ENCODE measurements around the gene FITM1.

The FITM1 gene

GRCh38 chr14:24177891-24178290, 47.4 kb downstream of the FITM1 start:
- Histone ChIP-seq H3K27ac (ENCODE audit: low read length) (no peak overlapping the region), H3K79me2 (ENCODE audit: low read length) (no peaks in the 10 kb centered on the region), H2AFZ (ENCODE audit: low read length) (no peak overlapping the region), H3K4me2 (ENCODE audit: low read depth, low read length) (no peak overlapping the region), H3K4me3 (ENCODE audit: low read length) (no peak overlapping the region), H3K4me1 (ENCODE audit: low read length) (no peaks in the 10 kb centered on the region), H3K27me3 (replicated peaks; ENCODE audit: insufficient read depth, low read length) (no peaks in the 10 kb centered on the region), H3F3A (ENCODE audit: insufficient read depth, low read length) (no peaks in the 10 kb centered on the region), H3K9ac (ENCODE audit: low read length) (no peak overlapping the region), H3K9me3 (replicated peaks; ENCODE audit: insufficient read depth, low read length) (no peaks in the 10 kb centered on the region), H3K36me3 (replicated peaks; ENCODE audit: insufficient read depth, low read length) (no peaks in the 10 kb centered on the region), H4K20me1 (ENCODE audit: insufficient read depth, low read length) (no peaks in the 10 kb centered on the region), H3K9me2 (replicated peaks; ENCODE audit: insufficient read depth, low read length) (no peaks in the 10 kb centered on the region)
- no peak for DNase-seq
- TF ChIP-seq EZH2phosphoT487 (IDR thresholded peaks at IDR 0.05; ENCODE audit: low read length), result no peak
- no peak for TF ChIP-seq EZH2 (optimal IDR thresholded peaks at IDR 0.05; ENCODE audit: low read depth, low read length)
- no peak for TF ChIP-seq CTCF (IDR thresholded peaks at IDR 0.05; ENCODE audit: low read length)

- Histone ChIP-seq H3K4me1 (ENCODE audit: low read length) (no peaks in the 10 kb centered on the region), H3K79me2 (ENCODE audit: low read length) (no peaks in the 10 kb centered on the region), H3K27me3 (replicated peaks; ENCODE audit: insufficient read depth, low read length) (no peaks in the 10 kb centered on the region), H3F3A (ENCODE audit: insufficient read depth, low read length) (no peaks in the 10 kb centered on the region), H3K9me2 (replicated peaks; ENCODE audit: insufficient read depth, low read length) (no peaks in the 10 kb centered on the region), H3K9me3 (replicated peaks; ENCODE audit: insufficient read depth, low read length) (no peaks in the 10 kb centered on the region), H3K9ac (ENCODE audit: low read length) (no peak overlapping the region), H3K27ac (ENCODE audit: low read length) (no peak overlapping the region), H3K4me3 (ENCODE audit: low read length) (no peak overlapping the region), H3K4me2 (ENCODE audit: low read depth, low read length) (no peak overlapping the region), H4K20me1 (ENCODE audit: insufficient read depth, low read length) (no peaks in the 10 kb centered on the region), H2AFZ (ENCODE audit: low read length) (no peak overlapping the region), H3K36me3 (replicated peaks; ENCODE audit: insufficient read depth, low read length) (no peaks in the 10 kb centered on the region)
- TF ChIP-seq EZH2phosphoT487 (IDR thresholded peaks at IDR 0.05; ENCODE audit: low read length) (no peak), EZH2 (optimal IDR thresholded peaks at IDR 0.05; ENCODE audit: low read depth, low read length) (no peak), CTCF (IDR thresholded peaks at IDR 0.05; ENCODE audit: low read length) (no peak)
- no peak for DNase-seq
These were observed 48.1 kb downstream of the FITM1 start for GRCh38 chr14:24178399-24179178.

GRCh38 chr14:24179294-24179960, 49.0 kb downstream of the FITM1 start:
- TF ChIP-seq EZH2phosphoT487 (IDR thresholded peaks at IDR 0.05; ENCODE audit: low read length), result no peak
- TF ChIP-seq EZH2 (optimal IDR thresholded peaks at IDR 0.05; ENCODE audit: low read depth, low read length), result no peak
- no peak for TF ChIP-seq CTCF (IDR thresholded peaks at IDR 0.05; ENCODE audit: low read length)
- H3K27ac ChIP-seq (ENCODE audit: low read length), result no peak overlapping the region
- DNase-seq, result no peak
- H3K9me3 ChIP-seq (replicated peaks; ENCODE audit: insufficient read depth, low read length), result no peaks in the 10 kb centered on the region
- no peaks in the 10 kb centered on the region for H4K20me1 ChIP-seq (ENCODE audit: insufficient read depth, low read length)
- no peak overlapping the region for H3K4me2 ChIP-seq (ENCODE audit: low read depth, low read length)
- no peaks in the 10 kb centered on the region for H3F3A ChIP-seq (ENCODE audit: insufficient read depth, low read length)
- H3K4me3 ChIP-seq (ENCODE audit: low read length), result no peak overlapping the region
- no peaks in the 10 kb centered on the region for H3K27me3 ChIP-seq (replicated peaks; ENCODE audit: insufficient read depth, low read length)
- no peak overlapping the region for H3K9ac ChIP-seq (ENCODE audit: low read length)
- H3K36me3 ChIP-seq (replicated peaks; ENCODE audit: insufficient read depth, low read length), result no peaks in the 10 kb centered on the region
- H3K4me1 ChIP-seq (ENCODE audit: low read length), result no peaks in the 10 kb centered on the region
- no peaks in the 10 kb centered on the region for H3K9me2 ChIP-seq (replicated peaks; ENCODE audit: insufficient read depth, low read length)
- no peak overlapping the region for H2AFZ ChIP-seq (ENCODE audit: low read length)
- no peaks in the 10 kb centered on the region for H3K79me2 ChIP-seq (ENCODE audit: low read length)
